Measurements from ENCODE around the gene TICRR.

DNA sequence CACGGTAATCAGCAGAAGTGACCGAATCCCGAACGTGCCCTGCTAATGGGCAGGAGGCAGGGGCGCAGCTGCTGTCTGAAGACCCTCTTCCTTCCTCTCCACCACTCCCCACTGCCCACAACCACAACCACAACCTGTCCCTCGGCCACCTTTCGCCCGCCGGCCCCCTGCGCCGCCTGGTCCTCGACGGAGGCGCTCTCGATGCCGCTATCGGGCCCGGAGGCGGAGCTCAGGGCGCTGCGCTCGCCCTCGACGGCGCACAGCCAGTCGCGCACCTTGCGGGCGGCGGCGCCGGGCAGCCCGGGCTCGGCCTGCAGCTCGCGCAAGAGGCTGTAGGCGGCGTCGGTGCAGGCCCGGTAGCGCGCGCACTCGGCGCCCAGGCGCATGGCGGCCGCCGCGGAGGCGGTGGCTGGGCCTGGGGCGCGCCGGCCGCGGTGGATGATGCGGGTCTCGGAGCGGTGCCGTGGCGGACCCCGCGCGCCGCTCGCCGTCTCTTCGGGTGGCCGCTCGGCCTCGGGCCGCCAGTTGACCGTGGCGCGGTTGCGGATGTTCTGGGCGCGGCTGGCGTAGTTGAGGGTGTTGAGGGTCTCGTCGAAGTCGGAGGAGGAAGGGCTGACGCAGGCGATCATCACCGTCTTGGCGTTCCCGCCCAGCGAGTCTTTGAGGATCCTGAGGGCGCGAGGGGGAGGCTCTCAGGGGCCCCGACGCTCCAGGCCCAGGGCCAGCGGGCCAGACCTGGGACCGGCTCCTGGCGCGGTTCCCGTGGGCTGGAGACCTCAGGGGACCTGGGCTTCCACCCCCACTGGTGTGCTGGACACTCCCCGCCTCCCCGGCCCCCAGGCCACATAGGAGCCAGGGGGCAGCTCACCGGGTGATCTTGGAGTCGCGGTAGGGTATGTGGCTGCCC lies 73.1 kb downstream of the TICRR start:
- TF ChIP-seq, protein P1, sequence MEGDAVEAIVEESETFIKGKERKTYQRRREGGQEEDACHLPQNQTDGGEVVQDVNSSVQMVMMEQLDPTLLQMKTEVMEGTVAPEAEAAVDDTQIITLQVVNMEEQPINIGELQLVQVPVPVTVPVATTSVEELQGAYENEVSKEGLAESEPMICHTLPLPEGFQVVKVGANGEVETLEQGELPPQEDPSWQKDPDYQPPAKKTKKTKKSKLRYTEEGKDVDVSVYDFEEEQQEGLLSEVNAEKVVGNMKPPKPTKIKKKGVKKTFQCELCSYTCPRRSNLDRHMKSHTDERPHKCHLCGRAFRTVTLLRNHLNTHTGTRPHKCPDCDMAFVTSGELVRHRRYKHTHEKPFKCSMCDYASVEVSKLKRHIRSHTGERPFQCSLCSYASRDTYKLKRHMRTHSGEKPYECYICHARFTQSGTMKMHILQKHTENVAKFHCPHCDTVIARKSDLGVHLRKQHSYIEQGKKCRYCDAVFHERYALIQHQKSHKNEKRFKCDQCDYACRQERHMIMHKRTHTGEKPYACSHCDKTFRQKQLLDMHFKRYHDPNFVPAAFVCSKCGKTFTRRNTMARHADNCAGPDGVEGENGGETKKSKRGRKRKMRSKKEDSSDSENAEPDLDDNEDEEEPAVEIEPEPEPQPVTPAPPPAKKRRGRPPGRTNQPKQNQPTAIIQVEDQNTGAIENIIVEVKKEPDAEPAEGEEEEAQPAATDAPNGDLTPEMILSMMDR (IDR thresholded peaks at IDR 0.05), result no peak
- no peak for TF ChIP-seq POLR2A (IDR thresholded peaks at IDR 0.05)
- TF ChIP-seq POLR2AphosphoS5 (IDR thresholded peaks at IDR 0.05), result no peak
- TF ChIP-seq EP300 (IDR thresholded peaks at IDR 0.05), result no peak

Data from upper lobe of left lung (tissue), 4 donors.